Stomach (tissue), 9 donors: ENCODE results near the gene TFB1M. TPM values are rescaled to one million over a fixed set of nuclear protein-coding genes. Genes with fewer than 3 reads are reported as not detected.

Experiments
- DNase-seq, 2 donors: peaks; one replicate each; pipeline versions ENCODE4 v3.0.0 to v3.0.0-alpha.2; 2013 to 2019
- H3K27ac ChIP-seq, 5 donors: fragments of 200-600 bp in 4 of 5; sonication (generic) in 4 of 5; one replicate each; pipeline ENCODE4 v1.5.1; 2013 to 2019; ENCODE audit warnings: mild to moderate bottlenecking in 1 of 5, moderate library complexity in 1 of 5
- H3K27me3 ChIP-seq, 3 donors: fragments of 200-600 bp; sonication (generic); one replicate each; pipeline ENCODE4 v1.5.1; 2017 to 2019; ENCODE audit warnings: mixed run types in 1 of 3
- H3K36me3 ChIP-seq, 4 donors: fragments of 200-600 bp; sonication (generic); 1 replicate in 3 of 4; 2 replicates in 1 of 4; pipeline ENCODE4 v1.5.1; 2016 to 2019
- H3K4me1 ChIP-seq, 4 donors: fragments of 200-600 bp; sonication (generic); one replicate each; pipeline ENCODE4 v1.5.1; 2016 to 2019
- H3K4me3 ChIP-seq, 4 donors: fragments of 200-600 bp; sonication (generic) in 3 of 4; one replicate each; pipeline ENCODE4 v1.5.1; 2016 to 2019; ENCODE audit warnings: mild to moderate bottlenecking in 1 of 4
- H3K9me3 ChIP-seq, 4 donors: fragments of 200-600 bp; sonication (generic); one replicate each; pipeline ENCODE4 v1.5.1; 2016 to 2019
- EP300 ChIP-seq: sonication (generic); formaldehyde crosslinking; IDR thresholded peaks from one replicate; pipeline ENCODE4 v1.6.1; 2017; ENCODE audit warnings: antibody characterized with exemption
- POLR2A ChIP-seq, 4 donors: fragments of 450-650 bp; IDR thresholded peaks; one replicate each; pipeline ENCODE4 v1.6.1; 2016; ENCODE audit warnings: antibody characterized with exemption in 4 of 4, control low read depth in 2 of 4, mild to moderate bottlenecking in 1 of 4, moderate library complexity in 1 of 4
- POLR2AphosphoS5 ChIP-seq, 3 donors: sonication (generic); formaldehyde crosslinking; IDR thresholded peaks; one replicate each; pipeline ENCODE4 v1.6.1; 2016; ENCODE audit warnings: antibody characterized with exemption in 3 of 3
- WGBS, 5 donors: extraction: QIAGEN DNeasy Blood & Tissue Kit in 3 of 5; methylation state at CpG; one replicate each; pipeline versions ENCODE4 v1.1.5 to v1.1.7; 2013 to 2018; 5-methylcytosine and 5-hydroxymethylcytosine counted together
- intact Hi-C: fragments of 100-400 bp; cut with DNase I; formaldehyde crosslinking; loops from one replicate; pipeline ENCODE4 v1.15.1; 2023; ENCODE audit warnings: low total_unique reads
- polyA plus RNA-seq, 3 donors: library from polyadenylated mRNA; stranded (reverse); fragments of 200-250 nt; gene quantifications; one replicate each; pipeline ENCODE4 v1.2.3, GENCODE V29; 2013
- total RNA-seq, 5 donors: library from RNA; depleted of rRNA; stranded (reverse); fragments of >200 nt; gene quantifications; one replicate each; pipeline versions ENCODE4 v1.1.0 to v1.2.3, GENCODE V29; 2014 to 2016
- TF ChIP-seq, protein P1 (sequence below), 7 experiments: fragments of 450-650 bp in 4 of 7; fragments of 200-600 bp in 3 of 7; sonication (generic) in 3 of 7; IDR thresholded peaks; one replicate each; pipeline ENCODE4 v1.5.1; 2016 to 2019; ENCODE audit warnings: antibody characterized with exemption in 7 of 7, control low read depth in 2 of 7, mild to moderate bottlenecking in 1 of 7
- donor health status: healthy with polysubstance abuse.
- donor health status: Bipolar disorder and iron deficiency.
- donor health status: healthy.

Gene TFB1M
- total and polyA plus RNA-seq, 8 donors = 5.4 to 37.9 (median 13.7) TPM

GRCh38 chr6:155212106-155212505 lies 102.2 kb downstream of the TFB1M start:
- no peak overlapping the region for H3K4me3 ChIP-seq
- H3K27me3 ChIP-seq = no peaks in the 10 kb centered on the region
- no peaks in the 10 kb centered on the region for H3K9me3 ChIP-seq
- intact Hi-C loops = no loop called here
- WGBS, 5 donors = 67 to 87% (median 78%) methylated on average over 3 of the region's 3 CpGs
- H3K36me3 ChIP-seq = peaks cover 0 to 8% (median 0%) of the 10 kb centered on the region in 4 donors
- TF ChIP-seq POLR2A (IDR thresholded peaks at IDR 0.05) = no peak
- TF ChIP-seq POLR2AphosphoS5 (IDR thresholded peaks at IDR 0.05) = no peak
- TF ChIP-seq, protein P1, sequence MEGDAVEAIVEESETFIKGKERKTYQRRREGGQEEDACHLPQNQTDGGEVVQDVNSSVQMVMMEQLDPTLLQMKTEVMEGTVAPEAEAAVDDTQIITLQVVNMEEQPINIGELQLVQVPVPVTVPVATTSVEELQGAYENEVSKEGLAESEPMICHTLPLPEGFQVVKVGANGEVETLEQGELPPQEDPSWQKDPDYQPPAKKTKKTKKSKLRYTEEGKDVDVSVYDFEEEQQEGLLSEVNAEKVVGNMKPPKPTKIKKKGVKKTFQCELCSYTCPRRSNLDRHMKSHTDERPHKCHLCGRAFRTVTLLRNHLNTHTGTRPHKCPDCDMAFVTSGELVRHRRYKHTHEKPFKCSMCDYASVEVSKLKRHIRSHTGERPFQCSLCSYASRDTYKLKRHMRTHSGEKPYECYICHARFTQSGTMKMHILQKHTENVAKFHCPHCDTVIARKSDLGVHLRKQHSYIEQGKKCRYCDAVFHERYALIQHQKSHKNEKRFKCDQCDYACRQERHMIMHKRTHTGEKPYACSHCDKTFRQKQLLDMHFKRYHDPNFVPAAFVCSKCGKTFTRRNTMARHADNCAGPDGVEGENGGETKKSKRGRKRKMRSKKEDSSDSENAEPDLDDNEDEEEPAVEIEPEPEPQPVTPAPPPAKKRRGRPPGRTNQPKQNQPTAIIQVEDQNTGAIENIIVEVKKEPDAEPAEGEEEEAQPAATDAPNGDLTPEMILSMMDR (IDR thresholded peaks at IDR 0.05) = no peak
- no peak for TF ChIP-seq EP300
- no peak for DNase-seq
- no peaks in the 10 kb centered on the region for H3K4me1 ChIP-seq
- no peak overlapping the region for H3K27ac ChIP-seq

- intact Hi-C loops = no loop called here
- no peak for DNase-seq
- H3K9me3 ChIP-seq = no peaks in the 10 kb centered on the region
- TF ChIP-seq, protein P1 (IDR thresholded peaks at IDR 0.05) = no peak
- TF ChIP-seq POLR2A (IDR thresholded peaks at IDR 0.05) (no peak), EP300 (no peak), POLR2AphosphoS5 (IDR thresholded peaks at IDR 0.05) (no peak)
- no peaks in the 10 kb centered on the region for H3K27me3 ChIP-seq
- H3K36me3 ChIP-seq = peaks cover 0 to 8% (median 0%) of the 10 kb centered on the region in 4 donors
- whole genome bisulfite sequencing, 5 donors = 80 to 98% (median 88%) methylated on average over 5 of the region's 5 CpGs
- H3K4me1 ChIP-seq = no peaks in the 10 kb centered on the region
- H3K27ac ChIP-seq = no peak overlapping the region
- no peak overlapping the region for H3K4me3 ChIP-seq
Measured at GRCh38 chr6:155207223-155207622, 107.1 kb downstream of the TFB1M start.

Other genes starting within 250 kb of the TFB1M start
- gene CLDN20, start 50.5 kb downstream of the TFB1M start, total RNA-seq = not detected
- gene CLDN20, start 50.5 kb downstream of the TFB1M start, polyA plus RNA-seq = not detected
- gene NOX3, start 141.4 kb upstream of the TFB1M start, total RNA-seq = not detected
- gene NOX3, start 141.4 kb upstream of the TFB1M start, polyA plus RNA-seq = not detected